MM.1S (cell line): ENCODE results near the gene DPH1.

Source experiments
- DNase-seq: peaks from one replicate; pipeline ENCODE4 v3.0.0-alpha.2; 2015
- H2AFZ ChIP-seq: fragments of 300-600 bp; sonication (generic); 2 replicates; pipeline ENCODE4 v1.6.0; 2016; ENCODE audit warnings: antibody characterized with exemption, low read length
- H3F3A ChIP-seq: fragments of 300-600 bp; sonication (generic); 2 replicates; pipeline ENCODE4 v1.6.1; 2016; ENCODE audit warnings: mild to moderate bottlenecking, antibody characterized with exemption, low read length, moderate library complexity, mixed read lengths; ENCODE audit not compliant: insufficient read depth
- H3K27ac ChIP-seq: fragments of 300-600 bp; sonication (generic); 2 replicates; pipeline ENCODE4 v1.5.1; 2016; ENCODE audit warnings: mild to moderate bottlenecking, low read length
- H3K27me3 ChIP-seq: fragments of 300-600 bp; sonication (generic); replicated peaks from 2 replicates; pipeline ENCODE4 v1.6.0; 2016; ENCODE audit warnings: low read length; ENCODE audit not compliant: insufficient read depth
- H3K36me3 ChIP-seq: fragments of 300-600 bp; sonication (generic); replicated peaks from 2 replicates; pipeline ENCODE4 v1.6.1; 2016; ENCODE audit warnings: mild to moderate bottlenecking, low read length, mixed read lengths; ENCODE audit not compliant: insufficient read depth
- H3K4me1 ChIP-seq: fragments of 300-600 bp; sonication (generic); 2 replicates; pipeline ENCODE4 v1.6.1; 2016; ENCODE audit warnings: low read length, mixed read lengths
- H3K4me2 ChIP-seq: fragments of 300-600 bp; sonication (generic); 2 replicates; pipeline ENCODE4 v1.6.0; 2016; ENCODE audit warnings: low read depth, low read length
- H3K4me3 ChIP-seq: fragments of 300-600 bp; sonication (generic); 2 replicates; pipeline ENCODE4 v1.5.1; 2016; ENCODE audit warnings: low read length, mixed read lengths
- H3K79me2 ChIP-seq: fragments of 300-600 bp; sonication (generic); 2 replicates; pipeline ENCODE4 v1.6.1; 2016; ENCODE audit warnings: mixed run types, low read length, mixed read lengths
- H3K9ac ChIP-seq: fragments of 300-600 bp; sonication (generic); 2 replicates; pipeline ENCODE4 v1.6.1; 2016; ENCODE audit warnings: low read length, mixed read lengths
- H3K9me2 ChIP-seq: fragments of 300-600 bp; sonication (generic); replicated peaks from 2 replicates; pipeline ENCODE4 v1.6.1; 2016; ENCODE audit warnings: mild to moderate bottlenecking, low read length, mixed read lengths; ENCODE audit not compliant: insufficient read depth
- H3K9me3 ChIP-seq: fragments of 300-600 bp; sonication (generic); replicated peaks from 2 replicates; pipeline ENCODE4 v1.6.1; 2016; ENCODE audit warnings: mild to moderate bottlenecking, low read length, mixed read lengths; ENCODE audit not compliant: insufficient read depth
- H4K20me1 ChIP-seq: fragments of 300-600 bp; sonication (generic); 2 replicates; pipeline ENCODE4 v1.6.1; 2016; ENCODE audit warnings: mild to moderate bottlenecking, low read length, moderate library complexity, mixed read lengths; ENCODE audit not compliant: insufficient read depth
- CTCF ChIP-seq: fragments of 300-600 bp; sonication (generic); IDR thresholded peaks from 2 replicates; pipeline ENCODE4 v1.5.1; 2016; ENCODE audit warnings: antibody characterized with exemption, low read length, mixed read lengths
- EZH2 ChIP-seq: fragments of 300-600 bp; sonication (generic); optimal IDR thresholded peaks from 2 replicates; pipeline ENCODE3; 2017; ENCODE audit warnings: low read depth, mild to moderate bottlenecking, antibody characterized with exemption, low read length, mixed read lengths
- EZH2phosphoT487 ChIP-seq: fragments of 300-600 bp; sonication (generic); IDR thresholded peaks from 2 replicates; pipeline ENCODE4 v1.6.1; 2018; ENCODE audit warnings: antibody characterized with exemption, low read length

The DPH1 gene

GRCh38 chr17:2060385-2060658 is 30.4 kb downstream of the DPH1 start:
- H3K4me2 ChIP-seq, result no peak overlapping the region
- H3K27me3 ChIP-seq, result no peaks in the 10 kb centered on the region
- H3K4me1 ChIP-seq, result no peaks in the 10 kb centered on the region
- no peaks in the 10 kb centered on the region for H3K9me3 ChIP-seq
- H3K9ac ChIP-seq, result no peak overlapping the region
- H4K20me1 ChIP-seq, result no peaks in the 10 kb centered on the region
- TF ChIP-seq EZH2phosphoT487 (no peak), CTCF (no peak), EZH2 (no peak)
- no peaks in the 10 kb centered on the region for H3K36me3 ChIP-seq
- no peaks in the 10 kb centered on the region for H3K9me2 ChIP-seq
- no peak overlapping the region for H2AFZ ChIP-seq
- no peak for DNase-seq
- H3K27ac ChIP-seq, result no peak overlapping the region
- no peaks in the 10 kb centered on the region for H3K79me2 ChIP-seq
- no peak overlapping the region for H3K4me3 ChIP-seq
- no peaks in the 10 kb centered on the region for H3F3A ChIP-seq

GRCh38 chr17:2060681-2061440 is 30.9 kb downstream of the DPH1 start:
- H3K9me3 ChIP-seq, result no peaks in the 10 kb centered on the region
- no peaks in the 10 kb centered on the region for H3K4me1 ChIP-seq
- H3K4me2 ChIP-seq, result no peak overlapping the region
- H3K27ac ChIP-seq, result no peak overlapping the region
- no peaks in the 10 kb centered on the region for H3K36me3 ChIP-seq
- no peak overlapping the region for H2AFZ ChIP-seq
- no peaks in the 10 kb centered on the region for H3K9me2 ChIP-seq
- no peak for DNase-seq
- H3K4me3 ChIP-seq, result no peak overlapping the region
- H4K20me1 ChIP-seq, result no peaks in the 10 kb centered on the region
- no peak overlapping the region for H3K9ac ChIP-seq
- H3F3A ChIP-seq, result no peaks in the 10 kb centered on the region
- no peaks in the 10 kb centered on the region for H3K79me2 ChIP-seq
- H3K27me3 ChIP-seq, result no peaks in the 10 kb centered on the region
- no peak for TF ChIP-seq CTCF
- TF ChIP-seq EZH2phosphoT487, result no peak
- TF ChIP-seq EZH2, result no peak

GRCh38 chr17:2061441-2061958 is 31.5 kb downstream of the DPH1 start:
- Histone ChIP-seq H3K9me3 (no peaks in the 10 kb centered on the region), H3F3A (no peaks in the 10 kb centered on the region), H3K36me3 (no peaks in the 10 kb centered on the region), H3K9ac (no peak overlapping the region), H3K79me2 (no peaks in the 10 kb centered on the region), H3K4me2 (no peak overlapping the region), H3K4me1 (no peaks in the 10 kb centered on the region), H3K27me3 (no peaks in the 10 kb centered on the region), H3K4me3 (no peak overlapping the region), H2AFZ (no peak overlapping the region), H3K27ac (no peak overlapping the region), H3K9me2 (no peaks in the 10 kb centered on the region), H4K20me1 (no peaks in the 10 kb centered on the region)
- no peak for TF ChIP-seq CTCF
- TF ChIP-seq EZH2, result no peak
- no peak for TF ChIP-seq EZH2phosphoT487
- DNase-seq, result no peak
